Mesenchymal stem cell (in vitro differentiated cells and primary cell): ENCODE measurements around the gene CFAP100.

Experiments
- DNase-seq: peaks from one replicate; pipeline ENCODE4 v3.0.0-alpha.2; 2013
- H2AFZ ChIP-seq: one replicate; pipeline ENCODE4 v1.6.1; 2013; ENCODE audit warnings: low read depth, mild to moderate bottlenecking, control low read depth, inconsistent platforms, low read length, moderate library complexity
- H2AK5ac ChIP-seq: 2 replicates; pipeline ENCODE4 v1.6.1; 2013; ENCODE audit warnings: low read length, moderate library complexity, mild to moderate bottlenecking, inconsistent platforms; ENCODE audit not compliant: severe bottlenecking
- H2BK120ac ChIP-seq: one replicate; pipeline ENCODE4 v1.6.1; 2013; ENCODE audit warnings: low read depth, mild to moderate bottlenecking, inconsistent platforms, low read length, moderate library complexity
- H2BK12ac ChIP-seq, 2 experiments: one replicate each; pipeline ENCODE4 v1.6.1; 2013; ENCODE audit warnings: inconsistent platforms in 2 of 2, low read length in 2 of 2, mild to moderate bottlenecking in 2 of 2, moderate library complexity in 2 of 2, control low read depth in 1 of 2
- H2BK15ac ChIP-seq: one replicate; pipeline ENCODE4 v1.6.1; 2013; ENCODE audit warnings: mild to moderate bottlenecking, low read depth, inconsistent platforms; ENCODE audit not compliant: poor library complexity, severe bottlenecking
- H2BK5ac ChIP-seq: 2 replicates; pipeline ENCODE4 v1.6.1; 2013; ENCODE audit warnings: low read depth, mild to moderate bottlenecking, low read length, control low read depth, inconsistent platforms; ENCODE audit not compliant: poor library complexity, severe bottlenecking
- H3K14ac ChIP-seq, 2 experiments: one replicate each; pipeline ENCODE4 v1.6.1; 2013; ENCODE audit warnings: inconsistent platforms in 2 of 2, low read length in 2 of 2, control low read depth in 1 of 2, mild to moderate bottlenecking in 1 of 2, moderate library complexity in 1 of 2
- H3K18ac ChIP-seq, 2 experiments: one replicate each; pipeline ENCODE4 v1.6.1; 2013; ENCODE audit warnings: inconsistent platforms in 2 of 2, low read length in 2 of 2, control low read depth in 1 of 2, low read depth in 1 of 2, mild to moderate bottlenecking in 1 of 2
- H3K23ac ChIP-seq, 2 experiments: one replicate each; pipeline ENCODE4 v1.6.1; 2013; ENCODE audit warnings: inconsistent platforms in 2 of 2, low read length in 2 of 2, mild to moderate bottlenecking in 2 of 2, moderate library complexity in 2 of 2, control low read depth in 1 of 2
- H3K27ac ChIP-seq: 2 replicates; pipeline ENCODE4 v1.5.1; 2013; ENCODE audit warnings: mild to moderate bottlenecking, moderate library complexity, low read length, control low read depth, inconsistent platforms; ENCODE audit not compliant: poor library complexity, severe bottlenecking
- H3K27me3 ChIP-seq, 2 experiments: 2 replicates each; pipeline versions ENCODE4 v1.6.1 to v1.7.0; 2013; ENCODE audit warnings: low read length in 2 of 2, mild to moderate bottlenecking in 2 of 2, moderate library complexity in 2 of 2, control low read depth in 1 of 2, inconsistent platforms in 1 of 2; ENCODE audit not compliant: control insufficient read depth in 1 of 2, insufficient read depth in 1 of 2
- H3K36me3 ChIP-seq, 2 experiments: 2 replicates each; pipeline versions ENCODE4 v1.6.1 to v1.7.0; 2013; ENCODE audit warnings: low read length in 2 of 2, control low read depth in 1 of 2, inconsistent platforms in 1 of 2, low read depth in 1 of 2, mild to moderate bottlenecking in 1 of 2; ENCODE audit not compliant: insufficient read depth in 2 of 2, control insufficient read depth in 1 of 2
- H3K4ac ChIP-seq, 2 experiments: one replicate each; pipeline ENCODE4 v1.6.1; 2013; ENCODE audit warnings: inconsistent platforms in 2 of 2, low read length in 2 of 2, mild to moderate bottlenecking in 2 of 2, moderate library complexity in 2 of 2, control low read depth in 1 of 2, low read depth in 1 of 2
- H3K4me1 ChIP-seq: 2 replicates; pipeline ENCODE4 v1.6.1; 2013; ENCODE audit warnings: low read depth, low read length, control low read depth; ENCODE audit not compliant: control insufficient read depth, insufficient read depth
- H3K4me2 ChIP-seq: 2 replicates; pipeline ENCODE4 v1.6.1; 2013; ENCODE audit warnings: low read length, mild to moderate bottlenecking, inconsistent platforms; ENCODE audit not compliant: poor library complexity, severe bottlenecking
- H3K4me3 ChIP-seq, 2 experiments: 2 replicates each; pipeline versions ENCODE4 v1.5.1 to v1.7.0; 2013; ENCODE audit warnings: low read length in 2 of 2, mild to moderate bottlenecking in 2 of 2, control low read depth in 1 of 2, low read depth in 1 of 2; ENCODE audit not compliant: insufficient read depth in 1 of 2
- H3K79me1 ChIP-seq: replicated peaks from 2 replicates; pipeline ENCODE4 v1.6.1; 2013; ENCODE audit warnings: mild to moderate bottlenecking, control low read depth, low read length, inconsistent platforms; ENCODE audit not compliant: poor library complexity, severe bottlenecking
- H3K9ac ChIP-seq: 2 replicates; pipeline ENCODE4 v1.7.0; 2013; ENCODE audit warnings: mild to moderate bottlenecking, low read length, moderate library complexity
- H3K9me3 ChIP-seq: 2 replicates; pipeline ENCODE4 v1.7.0; 2013; ENCODE audit warnings: mild to moderate bottlenecking, low read length; ENCODE audit not compliant: control insufficient read depth
- H4K8ac ChIP-seq: one replicate; pipeline ENCODE4 v1.6.1; 2013; ENCODE audit warnings: inconsistent platforms, mild to moderate bottlenecking, low read length, moderate library complexity
- H4K91ac ChIP-seq: one replicate; pipeline ENCODE4 v1.6.1; 2013; ENCODE audit warnings: mild to moderate bottlenecking, low read length, inconsistent platforms
- WGBS: methylation state at CpG from one replicate; pipeline ENCODE4 v1.1.7; 2013; ENCODE audit warnings: mixed read lengths; 5-methylcytosine and 5-hydroxymethylcytosine counted together

Gene CFAP100

GRCh38 chr3:126467611-126467955 lies 72.9 kb downstream of the CFAP100 start:
- Histone ChIP-seq H2AFZ (no peak overlapping the region), H3K18ac (no peak overlapping the region), H3K9me3 (no peaks in the 10 kb centered on the region), H3K4me2 (no peak overlapping the region), H3K14ac (no peak overlapping the region), H2BK12ac (no peak overlapping the region), H2BK15ac (no peak overlapping the region), H3K36me3 (peaks cover 67 to 92% of the 10 kb centered on the region in 2 experiments), H3K23ac (no peak overlapping the region), H4K8ac (no peak overlapping the region), H2BK5ac (no peak overlapping the region), H3K27me3 (no peaks in the 10 kb centered on the region), H3K4me1 (peaks cover 10% of the 10 kb centered on the region), H3K4ac (no peak overlapping the region), H3K9ac (no peak overlapping the region), H4K91ac (no peak overlapping the region), H3K27ac (no peak overlapping the region), H3K79me1 (peaks cover 67% of the 10 kb centered on the region), H2BK120ac (no peak overlapping the region), H3K4me3 (no peak overlapping the region), H2AK5ac (no peak overlapping the region)
- no peak for DNase-seq
- 84% methylated on average over 7 of the region's 8 CpGs for WGBS

DNA sequence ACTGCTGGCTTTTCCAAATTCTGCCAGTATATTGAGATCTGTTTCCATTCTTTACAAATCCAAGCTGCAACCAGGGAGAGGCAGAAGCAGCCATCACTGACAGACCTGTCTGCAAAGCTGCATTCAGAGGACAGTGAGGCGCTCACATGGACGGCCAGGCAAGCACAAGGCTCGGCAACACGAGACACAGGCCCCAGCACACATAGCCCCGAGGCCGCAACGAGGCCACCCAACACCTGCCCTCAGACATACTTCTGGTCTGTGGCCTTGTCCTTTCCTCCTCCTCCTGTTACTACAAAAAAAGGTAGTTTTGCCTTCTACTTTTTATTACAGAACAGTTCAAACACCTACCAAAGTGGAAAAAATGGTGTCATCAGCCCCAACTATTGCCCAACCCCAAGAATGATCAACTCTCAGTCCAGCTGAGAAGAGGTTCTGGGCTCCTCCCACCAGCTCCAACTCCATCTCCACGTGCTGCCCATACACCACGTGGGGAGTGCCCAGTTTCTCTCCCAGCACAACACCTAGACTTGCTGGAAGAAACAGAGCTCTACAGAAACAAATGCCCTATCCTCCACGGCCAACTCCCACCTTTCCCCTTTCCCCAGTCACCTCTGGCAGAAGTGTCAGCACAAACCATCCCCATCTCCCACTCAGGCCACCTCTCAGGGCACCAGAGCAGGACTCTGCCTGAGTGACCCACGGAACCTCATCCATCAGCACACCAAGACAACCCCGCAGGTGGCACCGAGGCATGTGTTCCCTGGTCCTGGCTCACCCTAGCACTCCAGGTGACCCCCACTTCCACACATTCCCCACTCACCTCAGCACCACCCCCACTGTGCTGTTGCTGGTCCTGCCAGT lies 73.6 kb downstream of the CFAP100 start:
- H2BK12ac ChIP-seq, result no peak overlapping the region
- peaks cover 63 to 89% of the 10 kb centered on the region in 2 experiments for H3K36me3 ChIP-seq
- H2BK15ac ChIP-seq, result no peak overlapping the region
- H3K79me1 ChIP-seq, result peaks cover 66% of the 10 kb centered on the region
- H2AFZ ChIP-seq, result no peak overlapping the region
- no peaks in the 10 kb centered on the region for H3K27me3 ChIP-seq
- no peak overlapping the region for H3K4ac ChIP-seq
- no peak overlapping the region for H3K27ac ChIP-seq
- WGBS, result 96% methylated on average over 13 of the region's 13 CpGs
- no peak overlapping the region for H3K18ac ChIP-seq
- H2AK5ac ChIP-seq, result no peak overlapping the region
- H2BK120ac ChIP-seq, result no peak overlapping the region
- H3K23ac ChIP-seq, result no peak overlapping the region
- H3K4me3 ChIP-seq, result no peak overlapping the region
- no peaks in the 10 kb centered on the region for H3K9me3 ChIP-seq
- no peak overlapping the region for H3K9ac ChIP-seq
- H4K91ac ChIP-seq, result no peak overlapping the region
- peak; percentile 26 for DNase-seq
- H4K8ac ChIP-seq, result no peak overlapping the region
- no peak overlapping the region for H3K4me2 ChIP-seq
- no peak overlapping the region for H3K14ac ChIP-seq
- H3K4me1 ChIP-seq, result peaks cover 16% of the 10 kb centered on the region
- H2BK5ac ChIP-seq, result no peak overlapping the region

DNA sequence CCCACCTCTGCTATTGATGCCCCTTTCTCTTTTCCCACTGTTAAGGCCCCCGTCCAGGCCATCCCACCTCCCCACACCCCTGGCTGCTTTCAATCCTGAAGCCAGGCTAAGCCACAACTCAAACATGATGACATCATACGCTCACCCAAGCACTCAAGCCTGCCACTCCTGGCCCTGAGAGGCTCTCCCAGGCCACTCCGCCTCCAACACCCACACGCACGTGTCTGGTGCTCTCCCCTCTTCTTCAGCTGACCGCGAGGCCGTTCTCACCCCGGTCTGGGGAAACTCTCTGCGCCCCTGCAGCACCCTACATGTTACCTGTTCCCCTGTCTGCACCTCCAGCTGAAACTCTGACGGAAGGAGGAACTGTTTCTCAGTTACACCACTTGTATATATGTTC lies 74.8 kb downstream of the CFAP100 start:
- no peaks in the 10 kb centered on the region for H3K27me3 ChIP-seq
- peaks cover 23% of the 10 kb centered on the region for H3K4me1 ChIP-seq
- H2BK120ac ChIP-seq, result no peak overlapping the region
- H2BK15ac ChIP-seq, result no peak overlapping the region
- H3K9ac ChIP-seq, result no peak overlapping the region
- H3K9me3 ChIP-seq, result no peaks in the 10 kb centered on the region
- DNase-seq, result no peak
- H3K4me3 ChIP-seq, result no peak overlapping the region
- H4K91ac ChIP-seq, result no peak overlapping the region
- no peak overlapping the region for H2AK5ac ChIP-seq
- H3K18ac ChIP-seq, result no peak overlapping the region
- no peak overlapping the region for H3K4ac ChIP-seq
- WGBS, result 99% methylated on average over 10 of the region's 11 CpGs
- no peak overlapping the region for H3K4me2 ChIP-seq
- no peak overlapping the region for H4K8ac ChIP-seq
- H3K27ac ChIP-seq, result no peak overlapping the region
- H3K14ac ChIP-seq, result no peak overlapping the region
- H3K36me3 ChIP-seq, result peaks cover 59 to 82% of the 10 kb centered on the region in 2 experiments
- no peak overlapping the region for H2AFZ ChIP-seq
- H2BK12ac ChIP-seq, result no peak overlapping the region
- peaks cover 64% of the 10 kb centered on the region for H3K79me1 ChIP-seq
- H2BK5ac ChIP-seq, result no peak overlapping the region
- H3K23ac ChIP-seq, result no peak overlapping the region

- no peak overlapping the region for H2BK5ac ChIP-seq
- H4K91ac ChIP-seq, result no peak overlapping the region
- peak overlapping the region; percentile 68 for H3K9ac ChIP-seq
- H3K4me1 ChIP-seq, result peaks cover 33% of the 10 kb centered on the region
- no peak overlapping the region for H3K27ac ChIP-seq
- no peak overlapping the region for H2BK15ac ChIP-seq
- no peak overlapping the region for H2BK12ac ChIP-seq
- H3K14ac ChIP-seq, result no peak overlapping the region
- no peak overlapping the region for H3K4ac ChIP-seq
- H3K27me3 ChIP-seq, result no peaks in the 10 kb centered on the region
- H3K23ac ChIP-seq, result no peak overlapping the region
- peaks cover 32 to 53% of the 10 kb centered on the region in 2 experiments for H3K36me3 ChIP-seq
- DNase-seq, result peak; percentile 94
- no peak overlapping the region for H2BK120ac ChIP-seq
- no peak overlapping the region for H3K18ac ChIP-seq
- no peak overlapping the region for H4K8ac ChIP-seq
- WGBS, result 84% methylated on average over 8 of the region's 8 CpGs
- no peak overlapping the region for H2AFZ ChIP-seq
- peak overlapping the region in 1 of 2 experiments; percentile 89 for H3K4me3 ChIP-seq
- no peak overlapping the region for H3K4me2 ChIP-seq
- H3K9me3 ChIP-seq, result no peaks in the 10 kb centered on the region
- H2AK5ac ChIP-seq, result no peak overlapping the region
- peaks cover 43% of the 10 kb centered on the region for H3K79me1 ChIP-seq
Observed at GRCh38 chr3:126472277-126473006, 77.7 kb downstream of the CFAP100 start.
